DOHH2 (cell line): ENCODE measurements around the gene CNPY3.

ENCODE experiments used
- EZH2phosphoT487 ChIP-seq: fragments of 200-600 bp; sonication (generic); IDR thresholded peaks from 2 replicates; pipeline ENCODE4 v1.6.1; 2017; ENCODE audit warnings: borderline replicate concordance, mild to moderate bottlenecking, antibody characterized with exemption, low read length, moderate library complexity, mixed read lengths
- TF ChIP-seq, protein P1 (sequence below): fragments of 200-600 bp; sonication (generic); IDR thresholded peaks from one replicate; pipeline ENCODE4 v1.5.1; 2014; ENCODE audit warnings: antibody characterized with exemption, mild to moderate bottlenecking, low read depth, low read length; ENCODE audit not compliant: poor library complexity, severe bottlenecking

DNA sequence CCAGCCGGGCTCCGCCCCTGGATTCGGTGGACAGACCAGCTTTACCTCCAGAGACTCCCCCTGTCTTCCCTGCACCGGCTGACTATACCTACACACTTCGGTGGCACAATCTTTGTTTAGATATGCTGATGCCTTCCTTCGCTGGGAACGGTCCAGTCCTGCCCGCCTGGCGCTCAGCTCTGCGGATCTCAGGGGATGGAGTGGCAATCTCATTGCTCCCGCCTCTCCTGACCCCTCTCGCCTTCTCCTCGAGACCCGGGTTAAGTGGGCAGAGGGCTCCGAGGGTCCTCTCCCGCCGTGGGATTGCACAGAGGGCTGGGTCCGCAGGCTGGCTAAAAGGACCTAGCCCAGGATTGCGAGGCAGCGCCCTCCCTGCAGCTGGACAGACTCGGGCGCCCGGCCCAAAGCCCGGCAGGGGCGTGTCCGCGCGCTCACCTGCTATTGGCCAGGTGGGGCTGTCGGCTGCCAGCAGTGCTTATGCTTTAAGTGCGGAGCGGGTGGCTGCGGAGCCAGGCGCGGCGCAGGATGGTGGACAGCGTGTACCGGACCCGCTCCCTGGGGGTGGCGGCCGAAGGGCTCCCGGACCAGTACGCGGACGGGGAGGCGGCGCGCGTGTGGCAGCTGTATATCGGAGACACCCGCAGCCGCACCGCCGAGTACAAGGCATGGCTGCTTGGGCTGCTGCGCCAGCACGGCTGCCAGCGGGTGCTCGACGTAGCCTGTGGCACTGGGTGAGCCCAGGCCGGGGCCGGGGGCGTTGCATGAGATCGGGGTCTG, 31.2 kb downstream of the CNPY3 start, which contains the start of gene GNMT:
- TF ChIP-seq, protein P1, sequence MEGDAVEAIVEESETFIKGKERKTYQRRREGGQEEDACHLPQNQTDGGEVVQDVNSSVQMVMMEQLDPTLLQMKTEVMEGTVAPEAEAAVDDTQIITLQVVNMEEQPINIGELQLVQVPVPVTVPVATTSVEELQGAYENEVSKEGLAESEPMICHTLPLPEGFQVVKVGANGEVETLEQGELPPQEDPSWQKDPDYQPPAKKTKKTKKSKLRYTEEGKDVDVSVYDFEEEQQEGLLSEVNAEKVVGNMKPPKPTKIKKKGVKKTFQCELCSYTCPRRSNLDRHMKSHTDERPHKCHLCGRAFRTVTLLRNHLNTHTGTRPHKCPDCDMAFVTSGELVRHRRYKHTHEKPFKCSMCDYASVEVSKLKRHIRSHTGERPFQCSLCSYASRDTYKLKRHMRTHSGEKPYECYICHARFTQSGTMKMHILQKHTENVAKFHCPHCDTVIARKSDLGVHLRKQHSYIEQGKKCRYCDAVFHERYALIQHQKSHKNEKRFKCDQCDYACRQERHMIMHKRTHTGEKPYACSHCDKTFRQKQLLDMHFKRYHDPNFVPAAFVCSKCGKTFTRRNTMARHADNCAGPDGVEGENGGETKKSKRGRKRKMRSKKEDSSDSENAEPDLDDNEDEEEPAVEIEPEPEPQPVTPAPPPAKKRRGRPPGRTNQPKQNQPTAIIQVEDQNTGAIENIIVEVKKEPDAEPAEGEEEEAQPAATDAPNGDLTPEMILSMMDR: no peak
- TF ChIP-seq EZH2phosphoT487: no peak
